ENCODE results near the gene LAMA3.

- TF ChIP-seq EZH2 (IDR thresholded peaks at IDR 0.05; ENCODE audit: borderline replicate concordance, low read depth, low read length, severe bottlenecking) (no peak), CTCF (IDR thresholded peaks at IDR 0.05; ENCODE audit: borderline replicate concordance, extremely low read depth, low read length, poor library complexity, severe bottlenecking) (no peak)
Observed at GRCh38 chr18:23714576-23714975, 25.3 kb downstream of the LAMA3 start.

All from DND-41 (cell line).